Measurements from ENCODE around the gene UBFD1.
"Not testable (repeated sequence)": the region's sequence is repeated elsewhere in the genome, so short reads cannot be mapped to it uniquely, and the experiment has no call there.

UBFD1 gene

GRCh38 chr16:23527961-23528643 lies 29.4 kb upstream of the UBFD1 start:
- DNase-seq (ENCODE audit: low read depth, low spot score) = no peak

GRCh38 chr16:23528644-23529310 lies 28.8 kb upstream of the UBFD1 start:
- DNase-seq (ENCODE audit: low read depth, low spot score) = no peak

- no peak for DNase-seq (ENCODE audit: low read depth, low spot score)
These were observed 27.5 kb upstream of the UBFD1 start for GRCh38 chr16:23530062-23530461.

GRCh38 chr16:23532448-23532847 lies 25.1 kb upstream of the UBFD1 start:
- DNase-seq (ENCODE audit: low read depth, low spot score) = no peak

- no peak for DNase-seq (ENCODE audit: low read depth, low spot score)
These were observed 22.4 kb upstream of the UBFD1 start for GRCh38 chr16:23534868-23535860.

- peak; percentile 24 for DNase-seq (ENCODE audit: low read depth, low spot score)
These were observed 21.6 kb upstream of the UBFD1 start for GRCh38 chr16:23535901-23536300.

GRCh38 chr16:23537390-23537789 lies 20.1 kb upstream of the UBFD1 start:
- DNase-seq (ENCODE audit: low read depth, low spot score) = no peak

GRCh38 chr16:23538919-23539278 lies 18.6 kb upstream of the UBFD1 start:
- DNase-seq (ENCODE audit: low read depth, low spot score) = no peak

- DNase-seq (ENCODE audit: low read depth, low spot score) = no peak
These were observed 17.3 kb upstream of the UBFD1 start for GRCh38 chr16:23539984-23540816.

- not testable (repeated sequence) for DNase-seq (ENCODE audit: low read depth, low spot score)
These were observed 16.7 kb upstream of the UBFD1 start for GRCh38 chr16:23540817-23541178.

GRCh38 chr16:23544436-23544835 lies 13.1 kb upstream of the UBFD1 start:
- no peak for DNase-seq (ENCODE audit: low read depth, low spot score)

GRCh38 chr16:23549938-23550337 lies 7.6 kb upstream of the UBFD1 start:
- no peak for DNase-seq (ENCODE audit: low read depth, low spot score)

GRCh38 chr16:23552161-23552560 lies 5.4 kb upstream of the UBFD1 start:
- DNase-seq (ENCODE audit: low read depth, low spot score) = no peak

- DNase-seq (ENCODE audit: low read depth, low spot score) = no peak
These were observed 3.0 kb upstream of the UBFD1 start for GRCh38 chr16:23554536-23554935.

GRCh38 chr16:23557779-23558702 lies 514 bp downstream of the UBFD1 start:
- DNase-seq (ENCODE audit: low read depth, low spot score) = peak; percentile 33

GRCh38 chr16:23561586-23561985 lies 4.1 kb downstream of the UBFD1 start:
- DNase-seq (ENCODE audit: low read depth, low spot score) = no peak

GRCh38 chr16:23562505-23562904 lies 5.0 kb downstream of the UBFD1 start:
- no peak for DNase-seq (ENCODE audit: low read depth, low spot score)

GRCh38 chr16:23563186-23563585 lies 5.7 kb downstream of the UBFD1 start:
- DNase-seq (ENCODE audit: low read depth, low spot score) = no peak

- DNase-seq (ENCODE audit: low read depth, low spot score) = no peak
These were observed 7.2 kb downstream of the UBFD1 start for GRCh38 chr16:23564575-23565363.

GRCh38 chr16:23566724-23567123 lies 9.2 kb downstream of the UBFD1 start:
- no peak for DNase-seq (ENCODE audit: low read depth, low spot score)
